Measurements from ENCODE around the gene SLC22A4.

DNA sequence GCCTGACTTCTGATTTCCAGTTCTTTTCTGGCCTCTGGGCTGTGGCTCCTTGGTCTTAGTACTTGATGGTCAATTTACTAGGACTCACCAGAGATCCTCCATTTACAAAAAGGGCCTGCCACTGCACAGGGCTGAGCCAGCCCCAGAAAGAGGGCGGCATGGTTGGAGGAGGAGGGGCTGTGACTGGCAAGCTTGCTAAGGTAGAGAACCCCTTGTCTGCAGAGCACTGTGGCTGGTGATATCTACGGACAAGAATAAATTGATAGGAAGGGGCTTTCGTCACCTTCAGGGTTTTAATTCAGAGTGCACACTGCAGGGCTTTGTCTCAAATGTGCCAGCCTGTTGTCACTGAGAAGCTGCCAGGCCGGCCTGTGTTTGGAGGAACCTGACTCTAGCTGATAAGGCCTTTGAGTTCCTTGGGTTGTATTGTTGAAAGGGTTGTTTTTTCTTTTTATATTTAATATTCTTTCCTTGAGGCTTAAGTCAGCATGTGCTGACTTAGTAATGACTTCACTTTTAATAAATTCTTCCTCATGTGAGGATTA, 90.4 kb downstream of the SLC22A4 start:
- TF ChIP-seq EZH2phosphoT487 (IDR thresholded peaks at IDR 0.05; ENCODE audit: insufficient read depth, low read depth) = no peak
- TF ChIP-seq EZH2 (IDR thresholded peaks at IDR 0.05; ENCODE audit: insufficient read depth, poor library complexity, severe bottlenecking) = no peak

Data from GM23248 (cell line).